GM23338 (cell line): ENCODE data around the gene C2orf78. TPM values are rescaled to one million over a fixed set of nuclear protein-coding genes. Genes with fewer than 3 reads are reported as not detected.
A peak's percentile ranks its signal among the peaks of the same experiment; 100 is the strongest.

Experiments
- ATAC-seq: fragments of 200-7000 bp; cut with Tn5 transposase; 3 replicates; pipeline ENCODE4 v1.9.1; 2020
- DNase-seq: peaks from one replicate; pipeline ENCODE4 v3.0.0-alpha.2; 2015; ENCODE audit warnings: low spot score
- H2AFZ ChIP-seq: fragments of 200-600 bp; sonication (generic); 2 replicates; pipeline ENCODE4 v1.8.0; 2016; ENCODE audit warnings: antibody characterized with exemption, mild to moderate bottlenecking, moderate library complexity
- H3F3A ChIP-seq: fragments of 200-600 bp; sonication (generic); replicated peaks from 2 replicates; pipeline ENCODE4 v1.8.0; 2017; ENCODE audit warnings: antibody characterized with exemption, mixed run types, low read depth
- H3K27ac ChIP-seq: fragments of 200-600 bp; sonication (generic); 2 replicates; pipeline ENCODE4 v1.6.1; 2016; ENCODE audit warnings: low read depth
- H3K27me3 ChIP-seq: fragments of 200-600 bp; sonication (generic); 2 replicates; pipeline ENCODE4 v1.8.0; 2016; ENCODE audit warnings: mild to moderate bottlenecking, mixed run types, moderate library complexity; ENCODE audit not compliant: insufficient read depth
- H3K36me3 ChIP-seq: fragments of 200-600 bp; sonication (generic); 2 replicates; pipeline ENCODE4 v1.8.0; 2016; ENCODE audit warnings: mild to moderate bottlenecking; ENCODE audit not compliant: insufficient read depth
- H3K4me1 ChIP-seq: fragments of 200-600 bp; sonication (generic); 2 replicates; pipeline ENCODE4 v1.8.0; 2016; ENCODE audit warnings: mild to moderate bottlenecking, moderate library complexity; ENCODE audit not compliant: insufficient read depth
- H3K4me2 ChIP-seq: fragments of 200-600 bp; sonication (generic); 2 replicates; pipeline ENCODE4 v1.7.1; 2017; ENCODE audit warnings: mixed run types
- H3K4me3 ChIP-seq: fragments of 200-600 bp; sonication (generic); 2 replicates; pipeline ENCODE4 v1.6.1; 2016; ENCODE audit warnings: mixed run types
- H3K79me2 ChIP-seq: fragments of 200-600 bp; sonication (generic); replicated peaks from 2 replicates; pipeline ENCODE4 v1.8.0; 2017; ENCODE audit warnings: mild to moderate bottlenecking; ENCODE audit not compliant: insufficient read depth
- H3K9me2 ChIP-seq: fragments of 200-600 bp; sonication (generic); 2 replicates; pipeline ENCODE4 v1.8.0; 2017; ENCODE audit not compliant: insufficient read depth
- H4K20me1 ChIP-seq: fragments of 200-600 bp; sonication (generic); replicated peaks from 2 replicates; pipeline ENCODE4 v1.8.0; 2017; ENCODE audit warnings: mild to moderate bottlenecking; ENCODE audit not compliant: insufficient read depth
- H3K27ac Mint-ChIP-seq: 2 replicates; pipeline ENCODE4 v1.8.0; 2020; ENCODE audit warnings: inconsistent platforms, mild to moderate bottlenecking, moderate library complexity, mixed read lengths
- H3K27me3 Mint-ChIP-seq: 3 replicates; pipeline ENCODE4 v1.8.0; 2022; ENCODE audit warnings: low read depth, mild to moderate bottlenecking, moderate library complexity, mixed read lengths, inconsistent platforms; ENCODE audit not compliant: insufficient read depth, poor library complexity
- H3K36me3 Mint-ChIP-seq: 3 replicates; pipeline ENCODE4 v1.8.0; 2021; ENCODE audit warnings: low read depth, mild to moderate bottlenecking, inconsistent platforms, moderate library complexity, mixed read lengths
- H3K4me1 Mint-ChIP-seq: 3 replicates; pipeline ENCODE4 v1.8.0; 2020; ENCODE audit warnings: mild to moderate bottlenecking, inconsistent platforms, mixed read lengths
- H3K4me3 Mint-ChIP-seq: 3 replicates; pipeline ENCODE4 v1.8.0; 2021; ENCODE audit warnings: moderate library complexity, mild to moderate bottlenecking, inconsistent platforms, mixed read lengths
- H3K9me3 Mint-ChIP-seq: 3 replicates; pipeline ENCODE4 v1.8.0; 2020; ENCODE audit warnings: moderate library complexity, mild to moderate bottlenecking, inconsistent platforms, mixed read lengths
- CREB1 ChIP-seq: fragments of 250-450 bp; sonication (Bioruptor Pico); IDR thresholded peaks from 2 replicates; pipeline ENCODE4 v1.5.0; 2020; ENCODE audit warnings: low read depth, mild to moderate bottlenecking, moderate library complexity
- ETS1 ChIP-seq: IDR thresholded peaks from 2 replicates; pipeline ENCODE4 v1.6.1; 2016; ENCODE audit warnings: antibody characterized with exemption
- EZH2 ChIP-seq: fragments of 200-600 bp; sonication (generic); IDR thresholded peaks from one replicate; pipeline ENCODE4 v1.8.0; 2017; ENCODE audit warnings: antibody characterized with exemption, mild to moderate bottlenecking, low read depth; ENCODE audit not compliant: unreplicated experiment
- EZH2phosphoT487 ChIP-seq: fragments of 200-600 bp; sonication (generic); IDR thresholded peaks from one replicate; pipeline ENCODE4 v1.8.1; 2018; ENCODE audit warnings: antibody characterized with exemption; ENCODE audit not compliant: unreplicated experiment
- JUNB ChIP-seq: IDR thresholded peaks from one replicate; pipeline ENCODE4 v1.6.1; 2016; ENCODE audit warnings: antibody characterized with exemption; ENCODE audit not compliant: unreplicated experiment
- NANOG ChIP-seq: IDR thresholded peaks from 2 replicates; pipeline ENCODE4 v1.6.1; 2016; ENCODE audit warnings: antibody characterized with exemption, borderline replicate concordance
- POLR2AphosphoS5 ChIP-seq: IDR thresholded peaks from 2 replicates; pipeline ENCODE4 v1.6.1; 2016; ENCODE audit warnings: antibody characterized with exemption, low read depth
- STAT1 ChIP-seq: IDR thresholded peaks from one replicate; pipeline ENCODE4 v1.6.1; 2016; ENCODE audit warnings: antibody characterized with exemption; ENCODE audit not compliant: unreplicated experiment
- polyA plus RNA-seq: library from polyadenylated mRNA; unstranded; fragments of >200 nt; fragmentation: Nextera tagmentation; extraction: Ambion mirVana; gene quantifications from 2 replicates; pipeline ENCODE4 v1.2.1, GENCODE V29; 2016
- total RNA-seq: library from RNA; depleted of rRNA; stranded (reverse); fragments of >200 nt; shearing (Covaris generic); gene quantifications from 2 replicates; pipeline ENCODE4 v1.2.3, GENCODE V29; 2014
- TF ChIP-seq, protein P1 (sequence below), 2 experiments: fragments of 200-600 bp in 1 of 2; sonication (generic) in 1 of 2; conservative IDR thresholded peaks; 2 replicates each; pipeline versions ENCODE4 v1.5.1 to v1.6.1; 2016 to 2017; ENCODE audit warnings: antibody characterized with exemption in 2 of 2, low read depth in 2 of 2, mild to moderate bottlenecking in 2 of 2, moderate library complexity in 1 of 2

Gene C2orf78
- total and polyA plus RNA-seq, 2 experiments from 2014 or later = 0.14 to 0.18 TPM

GRCh38 chr2:73828389-73828817 is 44.4 kb downstream of the C2orf78 start:
- TF ChIP-seq EZH2phosphoT487 (no peak), CREB1 (CRISPR knock-in tag) (no peak)
- peaks cover 6% of the 10 kb centered on the region for H3K27me3 Mint-ChIP-seq

DNA sequence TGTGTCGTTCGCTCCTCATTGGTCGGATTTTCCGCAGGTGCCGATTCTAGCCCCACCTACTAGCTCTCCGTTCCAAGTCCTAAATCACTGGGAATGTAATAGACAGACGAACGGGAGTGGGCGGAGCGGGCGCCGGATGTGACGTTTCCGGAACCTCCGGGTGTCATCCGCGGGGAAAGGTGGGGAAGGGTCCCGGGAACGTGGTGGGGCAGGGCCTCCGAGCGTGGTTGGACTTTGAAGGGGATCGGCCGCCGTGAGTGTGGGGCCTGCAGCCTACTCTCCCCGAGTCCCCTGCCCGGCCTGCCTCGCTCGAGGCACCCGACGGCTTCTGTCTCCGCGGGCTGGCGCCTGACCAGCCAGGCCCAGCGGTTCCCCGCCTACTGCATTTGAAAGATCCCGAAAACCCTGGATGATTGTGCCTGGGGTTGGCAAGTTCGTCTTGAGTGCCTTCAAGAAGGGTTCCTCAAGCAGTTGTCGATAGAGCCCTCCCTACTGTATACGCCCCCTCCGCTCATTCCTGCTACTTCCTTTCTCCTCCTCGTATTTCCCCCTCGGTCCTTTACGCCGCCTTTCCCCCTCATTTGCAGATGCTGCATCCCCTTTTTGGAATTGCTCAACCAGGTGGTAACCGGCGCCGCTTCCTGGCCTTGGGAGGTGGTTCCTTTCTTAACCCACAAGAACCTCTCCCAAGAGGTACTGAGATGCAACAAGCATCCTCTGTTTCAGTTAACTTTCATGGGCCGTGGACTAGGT is 45.0 kb downstream of the C2orf78 start, which contains the start of gene STAMBP:
Gene STAMBP (plus strand): TSS at position 144 of the 753 bp plus-strand sequence. CDS start 1,896 bp downstream, outside the sequence.
- no peaks in the 10 kb centered on the region for H3F3A ChIP-seq
- Mint-ChIP-seq H3K4me1 (peaks cover 29% of the 10 kb centered on the region), H3K9me3 (no peaks in the 10 kb centered on the region), H3K27ac (peak within 1 kb of the TSS; percentile 82), H3K36me3 (peaks cover 27% of the 10 kb centered on the region), H3K27me3 (peaks cover 6% of the 10 kb centered on the region), H3K4me3 (peak within 1 kb of the TSS; percentile 86)
- peaks cover 30% of the 10 kb centered on the region for H3K79me2 ChIP-seq
- ATAC-seq (peak; percentile 93), DNase-seq (peak; percentile 99)
- TF ChIP-seq EZH2phosphoT487 (no peak), NANOG (no peak), EZH2 (no peak), ETS1 (0 out of 2 replicates have a peak, but pooled peaks have one; percentile 61), CREB1 (CRISPR knock-in tag) (peak; percentile 92), POLR2AphosphoS5 (peak; percentile 91), STAT1 (no peak), JUNB (no peak)
- TF ChIP-seq, protein P1, sequence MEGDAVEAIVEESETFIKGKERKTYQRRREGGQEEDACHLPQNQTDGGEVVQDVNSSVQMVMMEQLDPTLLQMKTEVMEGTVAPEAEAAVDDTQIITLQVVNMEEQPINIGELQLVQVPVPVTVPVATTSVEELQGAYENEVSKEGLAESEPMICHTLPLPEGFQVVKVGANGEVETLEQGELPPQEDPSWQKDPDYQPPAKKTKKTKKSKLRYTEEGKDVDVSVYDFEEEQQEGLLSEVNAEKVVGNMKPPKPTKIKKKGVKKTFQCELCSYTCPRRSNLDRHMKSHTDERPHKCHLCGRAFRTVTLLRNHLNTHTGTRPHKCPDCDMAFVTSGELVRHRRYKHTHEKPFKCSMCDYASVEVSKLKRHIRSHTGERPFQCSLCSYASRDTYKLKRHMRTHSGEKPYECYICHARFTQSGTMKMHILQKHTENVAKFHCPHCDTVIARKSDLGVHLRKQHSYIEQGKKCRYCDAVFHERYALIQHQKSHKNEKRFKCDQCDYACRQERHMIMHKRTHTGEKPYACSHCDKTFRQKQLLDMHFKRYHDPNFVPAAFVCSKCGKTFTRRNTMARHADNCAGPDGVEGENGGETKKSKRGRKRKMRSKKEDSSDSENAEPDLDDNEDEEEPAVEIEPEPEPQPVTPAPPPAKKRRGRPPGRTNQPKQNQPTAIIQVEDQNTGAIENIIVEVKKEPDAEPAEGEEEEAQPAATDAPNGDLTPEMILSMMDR (conservative IDR thresholded peaks at IDR 0.05; ENCODE audit: low read depth in 2 of 2) = no peak
- H3K36me3 ChIP-seq = peaks cover 14% of the 10 kb centered on the region; the same call in 1 of the 2 replicates
- H3K27ac ChIP-seq = peak within 1 kb of the TSS; percentile 73
- H4K20me1 ChIP-seq = peaks cover 4% of the 10 kb centered on the region; the same call in 1 of the 2 replicates
- peak within 1 kb of the TSS; percentile 92 for H2AFZ ChIP-seq
- H3K4me3 ChIP-seq = peak within 1 kb of the TSS; percentile 70
- H3K4me1 ChIP-seq = peaks cover 10% of the 10 kb centered on the region
- H3K9me2 ChIP-seq = no peaks in the 10 kb centered on the region
- H3K27me3 ChIP-seq = no peaks in the 10 kb centered on the region
- peak within 1 kb of the TSS; percentile 87 for H3K4me2 ChIP-seq

More at GRCh38 chr2:73828389-73828817, 44.4 kb downstream of the C2orf78 start:
- Histone ChIP-seq H3K9me2 (no peaks in the 10 kb centered on the region), H3K79me2 (peaks cover 30% of the 10 kb centered on the region), H3K4me1 (peaks cover 13% of the 10 kb centered on the region), H3K4me3 (peak overlapping the region; percentile 70), H3K27me3 (no peaks in the 10 kb centered on the region), H4K20me1 (peaks cover 4% of the 10 kb centered on the region; the same call in 1 of the 2 replicates), H3K4me2 (peak overlapping the region; percentile 65), H3K36me3 (peaks cover 10% of the 10 kb centered on the region; the same call in 1 of the 2 replicates), H3K27ac (no peak overlapping the region), H3F3A (no peaks in the 10 kb centered on the region), H2AFZ (peak overlapping the region; percentile 92)
- ATAC-seq (no peak), DNase-seq (no peak)
- peaks cover 32% of the 10 kb centered on the region for H3K4me1 Mint-ChIP-seq
- no peaks in the 10 kb centered on the region for H3K9me3 Mint-ChIP-seq
- H3K27ac Mint-ChIP-seq = peak overlapping the region; percentile 82
- H3K4me3 Mint-ChIP-seq = peak overlapping the region; percentile 86
- peaks cover 22% of the 10 kb centered on the region for H3K36me3 Mint-ChIP-seq
